ENCODE results near the gene ATG16L2.
A peak's percentile ranks its signal among the peaks of the same experiment; 100 is the strongest.

ATG16L2 gene

GRCh38 chr11:72867970-72868369 lies 53.8 kb downstream of the ATG16L2 start:
- H3K4me3 ChIP-seq (replicated peaks in 1 of 2; ENCODE audit: low read depth in 2 of 2, low read length in 2 of 2), result no peak overlapping the region
- TF ChIP-seq CTCF (IDR thresholded peaks at IDR 0.05; ENCODE audit: low read depth, low read length), result no peak
- no peak for DNase-seq (ENCODE audit: low read depth in 2 of 2)

GRCh38 chr11:72869831-72870230 lies 55.6 kb downstream of the ATG16L2 start:
- TF ChIP-seq CTCF (IDR thresholded peaks at IDR 0.05; ENCODE audit: low read depth, low read length), result no peak
- no peak for DNase-seq (ENCODE audit: low read depth in 2 of 2)
- H3K4me3 ChIP-seq (replicated peaks in 1 of 2; ENCODE audit: low read depth in 2 of 2, low read length in 2 of 2), result no peak overlapping the region

GRCh38 chr11:72871119-72871518 lies 56.9 kb downstream of the ATG16L2 start:
- DNase-seq (ENCODE audit: low read depth in 2 of 2), result peak in 1 of 2 donors; percentile 62
- TF ChIP-seq CTCF (IDR thresholded peaks at IDR 0.05; ENCODE audit: low read depth, low read length), result no peak

GRCh38 chr11:72872012-72872411 lies 57.8 kb downstream of the ATG16L2 start:
- TF ChIP-seq CTCF (IDR thresholded peaks at IDR 0.05; ENCODE audit: low read depth, low read length), result no peak
- H3K4me3 ChIP-seq (replicated peaks in 1 of 2; ENCODE audit: low read depth in 2 of 2, low read length in 2 of 2), result no peak overlapping the region
- DNase-seq (ENCODE audit: low read depth in 2 of 2), result no peak

More at GRCh38 chr11:72871119-72871518, 56.9 kb downstream of the ATG16L2 start:
- H3K4me3 ChIP-seq (replicated peaks in 1 of 2; ENCODE audit: low read depth in 2 of 2, low read length in 2 of 2), result no peak overlapping the region

GRCh38 chr11:72875736-72876135 lies 61.5 kb downstream of the ATG16L2 start:
- H3K4me3 ChIP-seq (replicated peaks in 1 of 2; ENCODE audit: low read depth in 2 of 2, low read length in 2 of 2), result no peak overlapping the region
- no peak for TF ChIP-seq CTCF (IDR thresholded peaks at IDR 0.05; ENCODE audit: low read depth, low read length)
- no peak for DNase-seq (ENCODE audit: low read depth in 2 of 2)

- H3K4me3 ChIP-seq (replicated peaks in 1 of 2; ENCODE audit: low read depth in 2 of 2, low read length in 2 of 2), result no peak overlapping the region
- no peak for TF ChIP-seq CTCF (IDR thresholded peaks at IDR 0.05; ENCODE audit: low read depth, low read length)
- no peak for DNase-seq (ENCODE audit: low read depth in 2 of 2)
Measured at GRCh38 chr11:72876147-72876546, 61.9 kb downstream of the ATG16L2 start.
